Natural killer cell (primary cell): ENCODE measurements around the gene DSG2. TPM values are rescaled to one million over a fixed set of nuclear protein-coding genes. Genes with fewer than 3 reads are reported as not detected.

ENCODE experiments used
- ATAC-seq, 3 donors: fragments of 150-1000 bp in 2 of 3; fragments of 200-7000 bp in 1 of 3; cut with Tn5 transposase; 1 replicate in 1 of 3; 2 replicates in 2 of 3; pipeline ENCODE4 v1.10.0; 2021; ENCODE audit warnings: mild to moderate bottlenecking in 2 of 3, moderate library complexity in 2 of 3
- DNase-seq, 2 donors: peaks; one replicate each; pipeline versions ENCODE4 v3.0.0 to v3.0.0-alpha.2; 2013 to 2021; ENCODE audit warnings: mixed read lengths in 1 of 2
- H3K27ac ChIP-seq: one replicate; pipeline ENCODE4 v1.5.1; 2013; ENCODE audit warnings: mild to moderate bottlenecking, low read length
- H3K27me3 ChIP-seq: one replicate; pipeline ENCODE4 v1.6.1; 2013; ENCODE audit warnings: low read length; ENCODE audit not compliant: control insufficient read depth, insufficient read depth
- H3K36me3 ChIP-seq: one replicate; pipeline ENCODE4 v1.6.1; 2013; ENCODE audit warnings: low read length; ENCODE audit not compliant: control insufficient read depth, insufficient read depth
- H3K4me1 ChIP-seq: one replicate; pipeline ENCODE4 v1.6.1; 2013; ENCODE audit warnings: low read length; ENCODE audit not compliant: control insufficient read depth, insufficient read depth
- H3K4me3 ChIP-seq: one replicate; pipeline ENCODE4 v1.5.1; 2013; ENCODE audit warnings: low read length
- H3K9me3 ChIP-seq: one replicate; pipeline ENCODE4 v1.6.1; 2013; ENCODE audit warnings: low read length; ENCODE audit not compliant: control insufficient read depth, insufficient read depth
- H3K27ac Mint-ChIP-seq, 2 donors: one replicate each; pipeline ENCODE4 v1.8.0; 2022; ENCODE audit warnings: mild to moderate bottlenecking in 2 of 2, mixed read lengths in 2 of 2, moderate library complexity in 1 of 2
- H3K27me3 Mint-ChIP-seq, 2 donors: one replicate each; pipeline ENCODE4 v1.8.0; 2022; ENCODE audit warnings: low read depth in 2 of 2, mixed read lengths in 2 of 2
- H3K36me3 Mint-ChIP-seq: one replicate; pipeline ENCODE4 v1.8.0; 2022; ENCODE audit warnings: mixed read lengths
- H3K4me1 Mint-ChIP-seq, 2 donors: one replicate each; pipeline ENCODE4 v1.8.0; 2022; ENCODE audit warnings: mixed read lengths in 2 of 2
- H3K4me3 Mint-ChIP-seq: one replicate; pipeline ENCODE4 v1.8.0; 2022; ENCODE audit warnings: mild to moderate bottlenecking, moderate library complexity, mixed read lengths
- H3K9me3 Mint-ChIP-seq, 2 donors: one replicate each; pipeline ENCODE4 v1.8.0; 2022; ENCODE audit warnings: mixed read lengths in 2 of 2
- CTCF ChIP-seq: fragments of 200-600 bp; IDR thresholded peaks from one replicate; pipeline ENCODE4 v1.8.0; 2022; ENCODE audit warnings: antibody characterized with exemption
- WGBS: methylation state at CpG from one replicate; pipeline ENCODE4 v1.1.7; 2013; ENCODE audit warnings: missing lambda C conversion rate; ENCODE audit not compliant: insufficient coverage; 5-methylcytosine and 5-hydroxymethylcytosine counted together
- intact Hi-C: fragments of 100-400 bp; cut with micrococcal nuclease; formaldehyde crosslinking; loops from one replicate; pipeline ENCODE4 v1.14.2; 2022
- total RNA-seq, 4 donors: library from RNA; stranded (reverse); fragments of 120-200 nt in 1 of 4; gene quantifications; one replicate each; pipeline versions ENCODE4 v1.2.3 to v1.2.4, GENCODE V29; 2013 to 2022

DSG2 gene
- total RNA-seq, 3 donors from 2014 or later (not counting 1 experiment from before 2014, with no cell fraction given), result 0.05 to 0.53 TPM; not detected in 1

DNA sequence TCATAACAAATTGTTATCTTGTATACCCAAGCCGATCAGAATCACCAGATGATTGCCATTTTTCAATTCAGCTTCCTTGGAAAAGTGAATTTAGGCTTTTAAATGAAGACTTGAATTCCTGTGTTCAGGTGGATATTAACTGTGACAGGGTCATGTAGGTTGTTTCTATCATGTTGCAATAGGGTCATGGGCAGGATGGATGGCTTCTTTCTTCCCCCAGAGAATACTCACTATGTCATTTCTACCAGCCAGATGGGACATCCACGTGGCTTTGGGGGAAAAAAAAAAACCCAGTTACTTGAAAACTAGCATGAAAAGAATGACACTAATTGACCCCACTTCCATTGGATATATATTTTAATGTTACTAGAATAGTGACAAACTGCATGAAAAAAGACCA is 14.6 kb upstream of the DSG2 start:
- DNase-seq, result no peak
- H3K36me3 ChIP-seq, result no peaks in the 10 kb centered on the region

GRCh38 chr18:31484461-31484860 is 13.5 kb upstream of the DSG2 start:
- no peaks in the 10 kb centered on the region for H3K27me3 ChIP-seq
- DNase-seq, result no peak
- H3K9me3 ChIP-seq, result no peaks in the 10 kb centered on the region
- H3K4me3 ChIP-seq, result no peak overlapping the region
- TF ChIP-seq CTCF, result no peak
- H3K4me3 Mint-ChIP-seq, result no peak overlapping the region
- no peak for ATAC-seq
- H3K27me3 Mint-ChIP-seq, result peaks cover 12 to 19% of the 10 kb centered on the region in 2 donors
- H3K27ac Mint-ChIP-seq, result no peak overlapping the region
- no peaks in the 10 kb centered on the region for H3K4me1 ChIP-seq
- no peaks in the 10 kb centered on the region for H3K36me3 Mint-ChIP-seq
- no peaks in the 10 kb centered on the region for H3K9me3 Mint-ChIP-seq
- WGBS, result no CpG with 5 or more reads among the region's 1 CpG
- no peaks in the 10 kb centered on the region for H3K36me3 ChIP-seq
- H3K27ac ChIP-seq, result no peak overlapping the region
- intact Hi-C loops, result no loop called here
- H3K4me1 Mint-ChIP-seq, result no peaks in the 10 kb centered on the region

More for the DNA sequence above, 14.6 kb upstream of the DSG2 start:
- intact Hi-C loops, result no loop called here
- Histone ChIP-seq H3K4me3 (no peak overlapping the region), H3K9me3 (no peaks in the 10 kb centered on the region), H3K27me3 (no peaks in the 10 kb centered on the region), H3K4me1 (no peaks in the 10 kb centered on the region), H3K27ac (no peak overlapping the region)
- no peak for ATAC-seq
- Mint-ChIP-seq H3K4me3 (no peak overlapping the region), H3K36me3 (no peaks in the 10 kb centered on the region), H3K9me3 (no peaks in the 10 kb centered on the region), H3K4me1 (no peaks in the 10 kb centered on the region), H3K27me3 (peaks cover 9 to 23% of the 10 kb centered on the region in 2 donors), H3K27ac (no peak overlapping the region)
- WGBS, result 88% methylated on average over 1 of the region's 2 CpGs
- TF ChIP-seq CTCF, result no peak

DNA sequence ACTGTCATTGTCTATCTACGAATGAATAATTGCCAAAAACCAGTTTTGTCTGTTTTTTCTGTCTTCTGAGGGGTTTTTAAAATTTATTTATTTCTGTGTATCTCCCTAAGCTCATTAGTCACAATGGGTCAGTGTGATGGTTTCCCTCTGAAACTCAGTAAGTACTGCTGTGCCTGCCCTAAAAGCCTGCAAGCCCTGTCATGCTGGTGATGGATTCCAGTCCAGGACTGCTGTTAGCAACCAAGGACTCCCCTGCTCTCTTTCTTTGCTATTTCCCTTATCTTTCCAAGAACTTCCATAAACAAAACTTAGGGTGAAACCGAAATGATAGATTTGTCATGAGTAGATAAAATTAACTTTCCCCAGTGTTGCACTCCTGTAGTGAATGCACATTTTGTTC is 11.8 kb upstream of the DSG2 start:
- intact Hi-C loops, result no loop called here
- ATAC-seq (no peak), DNase-seq (no peak)
- Histone ChIP-seq H3K27me3 (no peaks in the 10 kb centered on the region), H3K4me1 (no peaks in the 10 kb centered on the region), H3K27ac (no peak overlapping the region), H3K36me3 (no peaks in the 10 kb centered on the region), H3K4me3 (no peak overlapping the region), H3K9me3 (no peaks in the 10 kb centered on the region)
- Mint-ChIP-seq H3K27ac (no peak overlapping the region), H3K4me3 (no peak overlapping the region), H3K9me3 (no peaks in the 10 kb centered on the region), H3K27me3 (peaks cover 12 to 15% of the 10 kb centered on the region in 2 donors), H3K36me3 (no peaks in the 10 kb centered on the region), H3K4me1 (no peaks in the 10 kb centered on the region)
- 100% methylated on average over 1 of the region's 2 CpGs for WGBS
- no peak for TF ChIP-seq CTCF

- Histone ChIP-seq H3K36me3 (no peaks in the 10 kb centered on the region), H3K27me3 (no peaks in the 10 kb centered on the region), H3K4me3 (no peak overlapping the region), H3K27ac (no peak overlapping the region), H3K4me1 (no peaks in the 10 kb centered on the region), H3K9me3 (no peaks in the 10 kb centered on the region)
- Mint-ChIP-seq H3K4me1 (no peaks in the 10 kb centered on the region), H3K9me3 (no peaks in the 10 kb centered on the region), H3K27me3 (peaks cover 11 to 12% of the 10 kb centered on the region in 2 donors), H3K27ac (no peak overlapping the region), H3K4me3 (no peak overlapping the region), H3K36me3 (no peaks in the 10 kb centered on the region)
- 88% methylated on average over 9 of the region's 9 CpGs for WGBS
- DNase-seq (no peak), ATAC-seq (no peak)
- TF ChIP-seq CTCF, result no peak
- intact Hi-C loops, result no loop called here
Measured at GRCh38 chr18:31487246-31488015, 10.5 kb upstream of the DSG2 start.
